WTC11 (cell line): ENCODE results near the gene KLHL33. TPM values are rescaled to one million over a fixed set of nuclear protein-coding genes. Genes with fewer than 3 reads are reported as not detected.

Source experiments
- ATAC-seq: fragments of 200-7000 bp; cut with Tn5 transposase; 2 replicates; pipeline ENCODE4 v1.10.0; 2021; ENCODE audit warnings: mild to moderate bottlenecking, moderate library complexity
- CTCF ChIA-PET: fragments of 300-600 bp; sonication (Branson Sonifier 250); formaldehyde crosslinking; loops from one replicate; lab custom pipeline; 2021; ENCODE audit warnings: antibody characterized with exemption; lab: Charles Lee
- POLR2A ChIA-PET: fragments of 350-600 bp; sonication (Branson Sonifier 250); formaldehyde crosslinking; loops from one replicate; lab custom pipeline; 2021; ENCODE audit warnings: antibody characterized with exemption; lab: Charles Lee
- DNase-seq: peaks from one replicate; pipeline ENCODE4 v3.0.0; 2021; ENCODE audit warnings: low spot score
- H3K27ac Mint-ChIP-seq: 2 replicates; pipeline ENCODE4 v1.8.0; 2021; ENCODE audit warnings: mixed read lengths
- H3K27me3 Mint-ChIP-seq: 2 replicates; pipeline ENCODE4 v1.8.0; 2021; ENCODE audit warnings: low read depth, mild to moderate bottlenecking, moderate library complexity, mixed read lengths
- H3K36me3 Mint-ChIP-seq: 2 replicates; pipeline ENCODE4 v1.8.0; 2021; ENCODE audit warnings: mixed read lengths
- H3K4me1 Mint-ChIP-seq: 2 replicates; pipeline ENCODE4 v1.8.0; 2022; ENCODE audit warnings: mixed read lengths
- H3K4me3 Mint-ChIP-seq: 2 replicates; pipeline ENCODE4 v1.8.0; 2021; ENCODE audit warnings: mild to moderate bottlenecking, moderate library complexity, mixed read lengths
- H3K9me3 Mint-ChIP-seq: 2 replicates; pipeline ENCODE4 v1.8.0; 2021; ENCODE audit warnings: mixed read lengths
- ATF6 ChIP-seq: sonication (generic); formaldehyde crosslinking; IDR thresholded peaks from 2 replicates; pipeline ENCODE4 v1.8.1; 2023; ENCODE audit warnings: mild to moderate bottlenecking, missing genetic modification reagents
- CDX4 ChIP-seq: fragments of 250-450 bp; sonication (Bioruptor Pico); IDR thresholded peaks from 2 replicates; pipeline ENCODE4 v1.9.0; 2021; ENCODE audit warnings: moderate library complexity, mild to moderate bottlenecking, inconsistent platforms, borderline replicate concordance
- E2F1 ChIP-seq: sonication (generic); formaldehyde crosslinking; IDR thresholded peaks from 2 replicates; pipeline ENCODE4 v1.8.0; 2022; ENCODE audit warnings: mild to moderate bottlenecking, missing genetic modification reagents
- ERG ChIP-seq: fragments of 250-450 bp; sonication (Bioruptor Pico); IDR thresholded peaks from 2 replicates; pipeline ENCODE4 v1.8.0; 2021; ENCODE audit warnings: mild to moderate bottlenecking
- ESRRA ChIP-seq: sonication (generic); formaldehyde crosslinking; IDR thresholded peaks from 2 replicates; pipeline ENCODE4 v1.8.1; 2022; ENCODE audit warnings: mild to moderate bottlenecking, missing genetic modification reagents, borderline replicate concordance
- ETV6 ChIP-seq: sonication (generic); formaldehyde crosslinking; IDR thresholded peaks from 2 replicates; pipeline ENCODE4 v1.8.1; 2022; ENCODE audit warnings: mild to moderate bottlenecking, missing genetic modification reagents
- GRHL2 ChIP-seq: fragments of 250-450 bp; sonication (Bioruptor Pico); IDR thresholded peaks from 2 replicates; pipeline ENCODE4 v1.8.0; 2022; ENCODE audit warnings: mild to moderate bottlenecking, moderate library complexity; ENCODE audit not compliant: insufficient replicate concordance, severe bottlenecking
- GTF2I ChIP-seq: fragments of 250-450 bp; sonication (Bioruptor Pico); conservative IDR thresholded peaks from 2 replicates; pipeline ENCODE4 v1.4.0; 2021; ENCODE audit warnings: mild to moderate bottlenecking
- IRF1 ChIP-seq: sonication (generic); formaldehyde crosslinking; IDR thresholded peaks from 2 replicates; pipeline ENCODE4 v1.8.0; 2023; ENCODE audit warnings: missing genetic modification reagents
- JAZF1 ChIP-seq: fragments of 250-450 bp; sonication (Bioruptor Pico); IDR thresholded peaks from 2 replicates; pipeline ENCODE4 v1.9.0; 2021; ENCODE audit warnings: moderate library complexity, mild to moderate bottlenecking, inconsistent platforms
- NR1H2 ChIP-seq: sonication (generic); formaldehyde crosslinking; IDR thresholded peaks from 2 replicates; pipeline ENCODE4 v1.9.0; 2021; ENCODE audit warnings: mild to moderate bottlenecking, moderate library complexity, missing genetic modification reagents
- PREB ChIP-seq: sonication (generic); formaldehyde crosslinking; IDR thresholded peaks from 2 replicates; pipeline ENCODE4 v1.8.1; 2022; ENCODE audit warnings: mild to moderate bottlenecking, missing genetic modification reagents, moderate library complexity, borderline replicate concordance
- PRRX2 ChIP-seq: fragments of 250-450 bp; sonication (Bioruptor Pico); IDR thresholded peaks from 2 replicates; pipeline ENCODE4 v1.8.0; 2021; ENCODE audit warnings: mild to moderate bottlenecking
- USF1 ChIP-seq: sonication (generic); formaldehyde crosslinking; IDR thresholded peaks from 2 replicates; pipeline ENCODE4 v1.8.0; 2022; ENCODE audit warnings: mild to moderate bottlenecking, missing genetic modification reagents
- USF2 ChIP-seq: sonication (generic); formaldehyde crosslinking; IDR thresholded peaks from 2 replicates; pipeline ENCODE4 v1.8.1; 2023; ENCODE audit warnings: mild to moderate bottlenecking, missing genetic modification reagents, moderate library complexity
- ZBTB43 ChIP-seq: sonication (generic); formaldehyde crosslinking; IDR thresholded peaks from 2 replicates; pipeline ENCODE4 v1.8.1; 2023; ENCODE audit warnings: mild to moderate bottlenecking, missing genetic modification reagents
- ZNF219 ChIP-seq: sonication (generic); formaldehyde crosslinking; IDR thresholded peaks from 2 replicates; pipeline ENCODE4 v1.8.0; 2023; ENCODE audit warnings: missing genetic modification reagents, mild to moderate bottlenecking, borderline replicate concordance
- ZNF263 ChIP-seq: sonication (generic); formaldehyde crosslinking; IDR thresholded peaks from 2 replicates; pipeline ENCODE4 v1.8.1; 2022; ENCODE audit warnings: low read depth, mild to moderate bottlenecking, moderate library complexity, missing genetic modification reagents
- ZNF281 ChIP-seq: sonication (generic); formaldehyde crosslinking; IDR thresholded peaks from 2 replicates; pipeline ENCODE4 v1.8.0; 2023; ENCODE audit warnings: mild to moderate bottlenecking, missing genetic modification reagents
- total RNA-seq: library from RNA; stranded (reverse); gene quantifications from 3 replicates; pipeline ENCODE4 v1.2.3, GENCODE V29; 2021

Gene KLHL33
- total RNA-seq, 1 experiment from 2014 or later = 0.17 TPM

GRCh38 chr14:20421267-20421666 lies 14.7 kb downstream of the KLHL33 start:
- ChIA-PET POLR2A (no interaction called here), CTCF (interaction anchor here (0.8 kb wide), 1 partner anchor 93 kb away, joined by 3 read pairs; no protein-coding TSS in a partner anchor)
- no peaks in the 10 kb centered on the region for H3K36me3 Mint-ChIP-seq
- TF ChIP-seq ATF6 (CRISPR knock-in tag) (no peak), GRHL2 (CRISPR knock-in tag) (no peak), USF1 (CRISPR knock-in tag) (peak; percentile 22; the same call in 1 of the 2 replicates), PREB (CRISPR knock-in tag) (no peak), USF2 (CRISPR knock-in tag) (peak; percentile 67), ESRRA (CRISPR knock-in tag) (no peak), IRF1 (CRISPR knock-in tag) (no peak), CDX4 (CRISPR knock-in tag) (no peak), ETV6 (CRISPR knock-in tag) (no peak), ZNF219 (CRISPR knock-in tag) (no peak), PRRX2 (no peak), E2F1 (no peak)
- H3K4me3 Mint-ChIP-seq = peak overlapping the region; percentile 38; the same call in 1 of the 2 replicates
- H3K4me1 Mint-ChIP-seq = peaks cover 20% of the 10 kb centered on the region
- peak overlapping the region; percentile 88 for H3K27ac Mint-ChIP-seq
- DNase-seq = no peak
- H3K27me3 Mint-ChIP-seq = no peaks in the 10 kb centered on the region; the same call in 1 of the 2 replicates
- no peaks in the 10 kb centered on the region for H3K9me3 Mint-ChIP-seq
- peak; percentile 51 for ATAC-seq

GRCh38 chr14:20419419-20419818 lies 16.5 kb downstream of the KLHL33 start:
- H3K4me1 Mint-ChIP-seq = peaks cover 25% of the 10 kb centered on the region
- no peaks in the 10 kb centered on the region for H3K36me3 Mint-ChIP-seq
- CTCF ChIA-PET = no interaction called here
- H3K4me3 Mint-ChIP-seq = no peak overlapping the region
- POLR2A ChIA-PET = interaction anchor here (1.1 kb wide), 1 partner anchor 76 kb away, joined by 4 read pairs; the partner anchor contains the start of gene PARP2
- H3K27me3 Mint-ChIP-seq = no peaks in the 10 kb centered on the region; the same call in 1 of the 2 replicates
- no peak for ATAC-seq
- H3K9me3 Mint-ChIP-seq = no peaks in the 10 kb centered on the region
- no peak for TF ChIP-seq ZNF281
- no peak for TF ChIP-seq ZBTB43 (CRISPR knock-in tag)
- no peak for TF ChIP-seq GTF2I (CRISPR knock-in tag)
- no peak for TF ChIP-seq ZNF263 (CRISPR knock-in tag)
- no peak for TF ChIP-seq NR1H2 (CRISPR knock-in tag)
- no peak for TF ChIP-seq ESRRA (CRISPR knock-in tag)
- no peak for TF ChIP-seq ERG (CRISPR knock-in tag)
- TF ChIP-seq JAZF1 (CRISPR knock-in tag) = no peak
- no peak overlapping the region for H3K27ac Mint-ChIP-seq
- DNase-seq = no peak
